B cell (primary cell): ENCODE results near the gene RPL41. TPM values are rescaled to one million over a fixed set of nuclear protein-coding genes. Genes with fewer than 3 reads are reported as not detected.

ENCODE experiments used
- ATAC-seq: fragments of 200-7000 bp; cut with Tn5 transposase; one replicate; pipeline ENCODE4 v1.10.0; 2021; ENCODE audit warnings: low read depth, mild to moderate bottlenecking, moderate number of reproducible peaks, moderate library complexity
- CTCF ChIA-PET: fragments of 350-600 bp; sonication (Branson Sonifier 250); formaldehyde crosslinking; loops from one replicate; lab custom pipeline; 2021; ENCODE audit warnings: antibody characterized with exemption, inconsistent platforms; lab: Charles Lee
- POLR2A ChIA-PET: fragments of 350-600 bp; sonication (Branson Sonifier 250); formaldehyde crosslinking; loops from one replicate; lab custom pipeline; 2021; ENCODE audit warnings: antibody characterized with exemption; lab: Charles Lee
- DNase-seq: peaks from one replicate; pipeline ENCODE4 v3.0.0; 2013
- H2AFZ ChIP-seq: 2 replicates; pipeline ENCODE4 v1.6.1; 2012; ENCODE audit warnings: mild to moderate bottlenecking, low read depth, low read length; ENCODE audit not compliant: insufficient read depth, poor library complexity, severe bottlenecking
- H3K27ac ChIP-seq, 2 donors: 1 replicate in 1 of 2; 2 replicates in 1 of 2; pipeline ENCODE4 v1.5.1; 2012 to 2013; ENCODE audit warnings: low read length in 2 of 2, mild to moderate bottlenecking in 2 of 2, moderate library complexity in 1 of 2
- H3K27me3 ChIP-seq, 4 experiments: fragments of 200-600 bp in 1 of 4; sonication (generic) in 1 of 4; replicated peaks in 1 of 4; 1 replicate in 2 of 4; 2 replicates in 2 of 4; pipeline versions ENCODE4 v1.6.1 to v1.7.0; 2013 to 2016; ENCODE audit warnings: low read length in 3 of 4, mild to moderate bottlenecking in 2 of 4, mixed read lengths in 1 of 4, moderate library complexity in 1 of 4; ENCODE audit not compliant: insufficient read depth in 4 of 4, control insufficient read depth in 3 of 4; ENCODE audit errors: control extremely low read depth in 1 of 4
- H3K36me3 ChIP-seq, 2 experiments: replicated peaks in 1 of 2; 1 replicate in 1 of 2; 2 replicates in 1 of 2; pipeline versions ENCODE4 v1.6.1 to v1.7.1; 2013; ENCODE audit warnings: low read length in 1 of 2; ENCODE audit not compliant: insufficient read depth in 2 of 2, control insufficient read depth in 1 of 2; ENCODE audit errors: control extremely low read depth in 1 of 2, extremely low read depth in 1 of 2
- H3K4me1 ChIP-seq, 2 donors: fragments of 200-600 bp in 1 of 2; sonication (generic) in 1 of 2; 1 replicate in 1 of 2; 2 replicates in 1 of 2; pipeline versions ENCODE4 v1.5.1 to v1.6.1; 2013 to 2017; ENCODE audit warnings: low read length in 2 of 2; ENCODE audit not compliant: control insufficient read depth in 2 of 2, insufficient read depth in 2 of 2
- H3K4me2 ChIP-seq: replicated peaks from 2 replicates; pipeline ENCODE3; 2012; ENCODE audit warnings: mild to moderate bottlenecking, low read depth, low read length; ENCODE audit not compliant: poor library complexity, severe bottlenecking
- H3K4me3 ChIP-seq, 5 experiments: fragments of 200-600 bp in 1 of 5; sonication (generic) in 1 of 5; 1 replicate in 3 of 5; 2 replicates in 2 of 5; pipeline versions ENCODE4 v1.5.1 to v1.7.0; 2011 to 2016; ENCODE audit warnings: low read length in 4 of 5, mild to moderate bottlenecking in 4 of 5, low read depth in 2 of 5, control low read depth in 1 of 5, moderate library complexity in 1 of 5; ENCODE audit not compliant: insufficient read depth in 1 of 5; ENCODE audit errors: control extremely low read depth in 1 of 5, extremely low read depth in 1 of 5
- H3K79me2 ChIP-seq: fragments of 200-600 bp; sonication (generic); one replicate; pipeline ENCODE4 v1.6.0; 2016; ENCODE audit warnings: low read length; ENCODE audit not compliant: control insufficient read depth, insufficient read depth
- H3K9ac ChIP-seq: fragments of 200-600 bp; sonication (generic); 2 replicates; pipeline ENCODE4 v1.6.1; 2017; ENCODE audit warnings: mild to moderate bottlenecking, low read length, moderate library complexity
- H3K9me3 ChIP-seq, 3 donors: one replicate each; pipeline versions ENCODE4 v1.6.1 to v1.7.1; 2013; ENCODE audit warnings: low read length in 2 of 3; ENCODE audit not compliant: control insufficient read depth in 2 of 3, insufficient read depth in 1 of 3; ENCODE audit errors: control extremely low read depth in 1 of 3
- H4K20me1 ChIP-seq: 2 replicates; pipeline ENCODE4 v1.6.0; 2012; ENCODE audit warnings: mild to moderate bottlenecking, low read length; ENCODE audit not compliant: insufficient read depth, control insufficient read depth, poor library complexity, severe bottlenecking
- H3K27ac Mint-ChIP-seq: one replicate; pipeline ENCODE4 v1.8.0; 2021; ENCODE audit warnings: mixed read lengths
- H3K27me3 Mint-ChIP-seq: one replicate; pipeline ENCODE4 v1.8.0; 2021; ENCODE audit warnings: mixed read lengths
- H3K4me1 Mint-ChIP-seq: one replicate; pipeline ENCODE4 v1.8.0; 2021; ENCODE audit warnings: mixed read lengths
- H3K4me3 Mint-ChIP-seq: one replicate; pipeline ENCODE4 v1.8.0; 2021; ENCODE audit warnings: mixed read lengths
- H3K9me3 Mint-ChIP-seq: one replicate; pipeline ENCODE4 v1.8.0; 2022; ENCODE audit warnings: mixed read lengths; ENCODE audit not compliant: insufficient read depth
- EZH2 ChIP-seq: IDR thresholded peaks from 2 replicates; pipeline ENCODE4 v1.6.1; 2012; ENCODE audit warnings: borderline replicate concordance, low read depth, mild to moderate bottlenecking, moderate library complexity, low read length; ENCODE audit not compliant: insufficient read depth, poor library complexity, severe bottlenecking
- WGBS: methylation state at CpG from one replicate; pipeline ENCODE4 v1.1.5; 2013; ENCODE audit warnings: missing lambda C conversion rate; ENCODE audit not compliant: insufficient coverage; 5-methylcytosine and 5-hydroxymethylcytosine counted together
- intact Hi-C: fragments of 100-400 bp; cut with micrococcal nuclease; formaldehyde crosslinking; loops from one replicate; pipeline ENCODE4 v1.10.0; 2022
- polyA plus RNA-seq: library from polyadenylated mRNA; depleted of rRNA; stranded (reverse); fragments of >200 nt; gene quantifications from 2 replicates; pipeline ENCODE4 v1.2.3, GENCODE V29; 2012
- total RNA-seq, 2 donors: library from RNA; stranded (reverse); fragments of 120-200 nt in 1 of 2; gene quantifications; 1 replicate in 1 of 2; 2 replicates in 1 of 2; pipeline versions ENCODE4 v1.2.3 to v1.2.4, GENCODE V29; 2013 to 2022
- TF ChIP-seq, protein P1 (sequence below): fragments of 200-600 bp; IDR thresholded peaks from one replicate; pipeline ENCODE4 v1.8.0; 2022; ENCODE audit warnings: antibody characterized with exemption, mild to moderate bottlenecking

The RPL41 gene
- total and polyA plus RNA-seq, 2 donors (not counting 1 experiment from before 2014, with no cell fraction given): 4,738 to 10,371 TPM

DNA sequence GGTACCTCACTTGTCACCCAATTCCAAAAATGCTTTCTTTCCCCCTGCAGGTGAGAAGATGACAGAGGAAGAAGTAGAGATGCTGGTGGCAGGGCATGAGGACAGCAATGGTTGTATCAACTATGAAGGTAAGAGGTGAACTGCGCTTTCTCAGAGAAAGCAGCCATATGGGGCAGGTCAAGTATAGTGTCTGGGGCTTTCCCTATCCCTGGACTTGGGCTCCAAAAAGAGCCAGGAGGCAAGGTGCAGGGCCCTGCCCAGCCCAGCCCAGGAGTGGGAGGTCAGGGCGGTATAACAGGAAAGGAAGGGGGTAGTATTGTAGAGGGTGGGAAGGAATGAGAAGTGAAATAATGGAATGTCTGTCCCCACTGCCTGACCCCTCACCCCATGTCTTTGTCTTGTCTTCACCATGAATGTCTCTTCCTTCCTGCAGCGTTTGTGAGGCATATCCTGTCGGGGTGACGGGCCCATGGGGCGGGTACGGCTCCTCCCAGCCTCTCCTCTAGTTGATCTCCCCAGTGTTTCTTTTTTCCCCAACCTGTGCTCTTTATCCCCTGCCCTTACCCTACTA, 43.8 kb downstream of the RPL41 start:
- Histone ChIP-seq H3K9me3 (no peaks in the 10 kb centered on the region), H3K27me3 (no peaks in the 10 kb centered on the region), H2AFZ (no peak overlapping the region), H3K9ac (peak overlapping the region; percentile 89), H3K4me2 (peak overlapping the region; percentile 83), H3K79me2 (peaks cover 51% of the 10 kb centered on the region), H3K36me3 (peaks cover 2 to 59% of the 10 kb centered on the region in 2 experiments), H3K27ac (peak overlapping the region; percentile 88 to 97), H4K20me1 (peaks cover 14% of the 10 kb centered on the region), H3K4me1 (peaks cover 20 to 38% of the 10 kb centered on the region in 2 donors), H3K4me3 (peak overlapping the region in 2 of 5 experiments; percentile 80 to 96)
- H3K4me1 Mint-ChIP-seq: peaks cover 41% of the 10 kb centered on the region
- CTCF ChIA-PET: interaction anchor here (0.8 to 3.4 kb wide), 8 partner anchors 28 to 234 kb away, joined by 3 to 24 read pairs (median 6); partner anchors contain the start of genes ANKRD52, ESYT1, SMARCC2 and ZC3H10
- POLR2A ChIA-PET: interaction anchor here (1.0 to 4.1 kb wide), 3 partner anchors 29 to 33 kb away, joined by 4 to 44 read pairs (median 4); partner anchors contain the start of genes ESYT1 and SMARCC2
- intact Hi-C loops: no loop called here
- no peak for TF ChIP-seq EZH2
- TF ChIP-seq, protein P1, sequence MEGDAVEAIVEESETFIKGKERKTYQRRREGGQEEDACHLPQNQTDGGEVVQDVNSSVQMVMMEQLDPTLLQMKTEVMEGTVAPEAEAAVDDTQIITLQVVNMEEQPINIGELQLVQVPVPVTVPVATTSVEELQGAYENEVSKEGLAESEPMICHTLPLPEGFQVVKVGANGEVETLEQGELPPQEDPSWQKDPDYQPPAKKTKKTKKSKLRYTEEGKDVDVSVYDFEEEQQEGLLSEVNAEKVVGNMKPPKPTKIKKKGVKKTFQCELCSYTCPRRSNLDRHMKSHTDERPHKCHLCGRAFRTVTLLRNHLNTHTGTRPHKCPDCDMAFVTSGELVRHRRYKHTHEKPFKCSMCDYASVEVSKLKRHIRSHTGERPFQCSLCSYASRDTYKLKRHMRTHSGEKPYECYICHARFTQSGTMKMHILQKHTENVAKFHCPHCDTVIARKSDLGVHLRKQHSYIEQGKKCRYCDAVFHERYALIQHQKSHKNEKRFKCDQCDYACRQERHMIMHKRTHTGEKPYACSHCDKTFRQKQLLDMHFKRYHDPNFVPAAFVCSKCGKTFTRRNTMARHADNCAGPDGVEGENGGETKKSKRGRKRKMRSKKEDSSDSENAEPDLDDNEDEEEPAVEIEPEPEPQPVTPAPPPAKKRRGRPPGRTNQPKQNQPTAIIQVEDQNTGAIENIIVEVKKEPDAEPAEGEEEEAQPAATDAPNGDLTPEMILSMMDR: no peak
- DNase-seq: no peak
- WGBS: 83% methylated on average over 2 of the region's 7 CpGs
- peak overlapping the region; percentile 96 for H3K4me3 Mint-ChIP-seq
- peak overlapping the region; percentile 97 for H3K27ac Mint-ChIP-seq
- H3K27me3 Mint-ChIP-seq: no peaks in the 10 kb centered on the region
- no peak for ATAC-seq
- H3K9me3 Mint-ChIP-seq: no peaks in the 10 kb centered on the region
